Neutrophil (primary cell): ENCODE results near the gene GLDC.

Experiments used
- H3K27ac ChIP-seq: fragments of 200-600 bp; sonication (generic); 2 replicates; pipeline ENCODE4 v1.5.1; 2016; ENCODE audit warnings: mild to moderate bottlenecking, moderate library complexity
- H3K27me3 ChIP-seq: fragments of 200-600 bp; sonication (generic); 2 replicates; pipeline ENCODE4 v1.6.0; 2016; ENCODE audit warnings: mild to moderate bottlenecking
- H3K36me3 ChIP-seq: fragments of 200-600 bp; sonication (generic); 2 replicates; pipeline ENCODE4 v1.5.1; 2017
- H3K4me1 ChIP-seq, 2 experiments: fragments of 200-600 bp in 1 of 2; sonication (generic) in 1 of 2; 1 replicate in 1 of 2; 2 replicates in 1 of 2; pipeline versions ENCODE4 v1.5.1 to v1.6.1; 2013 to 2016; ENCODE audit warnings: low read depth in 1 of 2, low read length in 1 of 2, mild to moderate bottlenecking in 1 of 2, moderate library complexity in 1 of 2; ENCODE audit not compliant: control insufficient read depth in 1 of 2, insufficient read depth in 1 of 2
- H3K4me3 ChIP-seq, 2 experiments: fragments of 200-600 bp in 1 of 2; sonication (generic) in 1 of 2; 1 replicate in 1 of 2; 2 replicates in 1 of 2; pipeline ENCODE4 v1.5.1; 2013 to 2016; ENCODE audit warnings: low read depth in 1 of 2, low read length in 1 of 2, mild to moderate bottlenecking in 1 of 2, moderate library complexity in 1 of 2
- H3K9me3 ChIP-seq: fragments of 200-600 bp; sonication (generic); 2 replicates; pipeline ENCODE4 v1.5.1; 2016
- TF ChIP-seq, protein P1 (sequence below): fragments of 200-600 bp; sonication (generic); IDR thresholded peaks from 2 replicates; pipeline ENCODE4 v1.5.1; 2016; ENCODE audit warnings: antibody characterized with exemption

Gene GLDC

DNA sequence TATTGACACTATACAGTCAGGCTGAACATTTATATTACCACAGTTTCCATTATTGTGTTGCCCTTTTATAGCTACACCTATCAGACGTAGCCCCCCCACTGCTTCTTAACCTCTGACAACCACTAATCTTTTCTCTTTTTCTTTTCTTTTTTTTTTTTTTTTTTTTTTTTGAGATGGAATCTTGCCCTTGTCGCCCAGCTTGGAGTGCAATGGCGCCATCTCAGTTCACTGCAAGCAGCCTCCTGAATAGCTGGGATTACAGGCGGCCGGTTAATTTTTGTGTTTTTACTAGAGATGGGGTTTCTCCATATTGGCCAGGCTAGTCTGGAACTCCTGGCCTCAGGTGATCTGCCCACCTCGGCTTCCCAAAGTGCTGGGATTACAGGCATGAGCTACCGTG, 157.1 kb downstream of the GLDC start:
- H3K27me3 ChIP-seq = no peaks in the 10 kb centered on the region
- no peaks in the 10 kb centered on the region for H3K9me3 ChIP-seq
- H3K36me3 ChIP-seq = peaks cover 39% of the 10 kb centered on the region
- TF ChIP-seq, protein P1, sequence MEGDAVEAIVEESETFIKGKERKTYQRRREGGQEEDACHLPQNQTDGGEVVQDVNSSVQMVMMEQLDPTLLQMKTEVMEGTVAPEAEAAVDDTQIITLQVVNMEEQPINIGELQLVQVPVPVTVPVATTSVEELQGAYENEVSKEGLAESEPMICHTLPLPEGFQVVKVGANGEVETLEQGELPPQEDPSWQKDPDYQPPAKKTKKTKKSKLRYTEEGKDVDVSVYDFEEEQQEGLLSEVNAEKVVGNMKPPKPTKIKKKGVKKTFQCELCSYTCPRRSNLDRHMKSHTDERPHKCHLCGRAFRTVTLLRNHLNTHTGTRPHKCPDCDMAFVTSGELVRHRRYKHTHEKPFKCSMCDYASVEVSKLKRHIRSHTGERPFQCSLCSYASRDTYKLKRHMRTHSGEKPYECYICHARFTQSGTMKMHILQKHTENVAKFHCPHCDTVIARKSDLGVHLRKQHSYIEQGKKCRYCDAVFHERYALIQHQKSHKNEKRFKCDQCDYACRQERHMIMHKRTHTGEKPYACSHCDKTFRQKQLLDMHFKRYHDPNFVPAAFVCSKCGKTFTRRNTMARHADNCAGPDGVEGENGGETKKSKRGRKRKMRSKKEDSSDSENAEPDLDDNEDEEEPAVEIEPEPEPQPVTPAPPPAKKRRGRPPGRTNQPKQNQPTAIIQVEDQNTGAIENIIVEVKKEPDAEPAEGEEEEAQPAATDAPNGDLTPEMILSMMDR = no peak
- no peak overlapping the region for H3K4me3 ChIP-seq
- no peaks in the 10 kb centered on the region for H3K4me1 ChIP-seq
- H3K27ac ChIP-seq = no peak overlapping the region

GRCh38 chr9:6484210-6484609, 161.3 kb downstream of the GLDC start:
- Histone ChIP-seq H3K36me3 (peaks cover 62% of the 10 kb centered on the region), H3K27me3 (no peaks in the 10 kb centered on the region)

More at GRCh38 chr9:6484210-6484609, 161.3 kb downstream of the GLDC start:
- Histone ChIP-seq H3K4me1 (no peaks in the 10 kb centered on the region), H3K27ac (no peak overlapping the region), H3K9me3 (no peaks in the 10 kb centered on the region), H3K4me3 (no peak overlapping the region)
- TF ChIP-seq, protein P1 = no peak
